K562 (cell line): ENCODE results near the gene HEMK1. TPM values are rescaled to one million over a fixed set of nuclear protein-coding genes. Genes with fewer than 3 reads are reported as not detected.

Experiments
- ATAC-seq: fragments of 200-7000 bp; cut with Tn5 transposase; 3 replicates; pipeline ENCODE4 v1.9.1; 2020; ENCODE audit warnings: moderate library complexity
- BruUV-seq: library from RNA; stranded (reverse); fragments of 400-500 nt; replicated peaks from 2 replicates; lab custom pipeline; 2021; lab: Mats Ljungman, UMichigan
- CTCF ChIA-PET: fragments of 300-600 bp; formaldehyde crosslinking; extraction: SDS; loops from one replicate; lab custom pipeline; 2021; ENCODE audit warnings: low intra/inter-chr PET ratio; lab: Yijun Ruan, JAX
- POLR2A ChIA-PET: fragments of 300-600, 350-650 bp; sonication (Branson Sonifier 250); formaldehyde crosslinking; extraction: SDS; loops from one replicate; lab custom pipeline; 2021; ENCODE audit warnings: antibody characterized with exemption, inconsistent platforms; lab: Yijun Ruan, JAX
- DNase-seq, 4 experiments: peaks; one replicate each; pipeline versions ENCODE4 v3.0.0 to v3.0.0-alpha.2; 2011 to 2018; ENCODE audit warnings: low spot score in 3 of 4, mixed read lengths in 3 of 4; ENCODE audit errors: extremely low read depth in 1 of 4
- FAIRE-seq: peaks from 2 replicates; lab custom pipeline; 2011; peaks lifted over from hg19 to GRCh38; lab: Jason Lieb, UNC
- H2AFZ ChIP-seq: 2 replicates; pipeline ENCODE4 v1.6.0; 2011; ENCODE audit warnings: low read depth, low read length, control low read depth, inconsistent platforms
- H3K27ac ChIP-seq: fragments of 200-600 bp; 3 replicates; pipeline ENCODE4 v1.8.0; 2011; ENCODE audit warnings: low read depth, mild to moderate bottlenecking, control low read depth, inconsistent platforms, low read length, moderate library complexity, mixed read lengths; ENCODE audit errors: extremely low read depth
- H3K27me3 ChIP-seq, 2 experiments: fragments of 300-600 bp in 1 of 2; 2 replicates in 1 of 2; 3 replicates in 1 of 2; pipeline versions ENCODE4 v1.6.0 to v1.8.0; 2011; ENCODE audit warnings: inconsistent platforms in 2 of 2, low read length in 2 of 2, mild to moderate bottlenecking in 1 of 2, mixed read lengths in 1 of 2, moderate library complexity in 1 of 2; ENCODE audit not compliant: control insufficient read depth in 2 of 2, insufficient read depth in 2 of 2
- H3K36me3 ChIP-seq: fragments of 300-600 bp; 3 replicates; pipeline ENCODE4 v1.8.0; 2011; ENCODE audit warnings: mild to moderate bottlenecking, low read length, inconsistent platforms; ENCODE audit not compliant: control insufficient read depth, insufficient read depth
- H3K4me1 ChIP-seq, 2 experiments: fragments of 200-600 bp in 1 of 2; replicated peaks in 1 of 2; 2 replicates in 1 of 2; 3 replicates in 1 of 2; pipeline versions ENCODE4 v1.5.1 to v1.8.0; 2011; ENCODE audit warnings: inconsistent platforms in 2 of 2, low read length in 2 of 2, mild to moderate bottlenecking in 1 of 2, mixed read lengths in 1 of 2, moderate library complexity in 1 of 2; ENCODE audit not compliant: control insufficient read depth in 2 of 2, insufficient read depth in 2 of 2
- H3K4me2 ChIP-seq: 2 replicates; pipeline ENCODE4 v1.6.1; 2011; ENCODE audit warnings: low read length, control low read depth, inconsistent platforms, mixed read lengths; ENCODE audit not compliant: insufficient read depth
- H3K4me3 ChIP-seq: fragments of 200-600 bp; sonication (generic), shearing (Covaris generic); 2 replicates; pipeline ENCODE4 v1.5.1; 2016; ENCODE audit warnings: control low read depth, inconsistent platforms
- H3K79me2 ChIP-seq: fragments of 200-600 bp; 3 replicates; pipeline ENCODE4 v1.8.0; 2011; ENCODE audit warnings: low read length, inconsistent platforms; ENCODE audit not compliant: control insufficient read depth, insufficient read depth
- H3K9ac ChIP-seq, 2 experiments: 2 replicates each; pipeline versions ENCODE4 v1.6.0 to v1.6.1; 2011; ENCODE audit warnings: low read depth in 2 of 2, low read length in 2 of 2, control low read depth in 1 of 2, inconsistent platforms in 1 of 2, mild to moderate bottlenecking in 1 of 2, mixed read lengths in 1 of 2; ENCODE audit not compliant: insufficient read depth in 1 of 2
- H3K9me1 ChIP-seq: one replicate; pipeline ENCODE4 v1.6.0; 2011; ENCODE audit warnings: inconsistent platforms, mild to moderate bottlenecking, low read length, moderate library complexity; ENCODE audit not compliant: control insufficient read depth, insufficient read depth
- H3K9me3 ChIP-seq: replicated peaks from 2 replicates; pipeline ENCODE4 v1.5.1; 2011; ENCODE audit warnings: low read depth, low read length, inconsistent platforms; ENCODE audit not compliant: control insufficient read depth, insufficient read depth
- H4K20me1 ChIP-seq: replicated peaks from 2 replicates; pipeline ENCODE4 v1.6.1; 2011; ENCODE audit warnings: low read length, inconsistent platforms, mixed read lengths; ENCODE audit not compliant: control insufficient read depth, insufficient read depth
- ARID1B ChIP-seq: fragments of 450-650 bp; IDR thresholded peaks from 2 replicates; pipeline ENCODE4 v1.6.1; 2016; ENCODE audit warnings: antibody characterized with exemption, mild to moderate bottlenecking, inconsistent platforms
- EGR1 ChIP-seq: fragments of 450-650 bp; conservative IDR thresholded peaks from 2 replicates; pipeline ENCODE4 v1.6.1; 2017; ENCODE audit warnings: mild to moderate bottlenecking
- ELF2 ChIP-seq: fragments of 250-450 bp; sonication (Bioruptor Pico); IDR thresholded peaks from 2 replicates; pipeline ENCODE4 v1.5.0; 2021; ENCODE audit warnings: mild to moderate bottlenecking
- EP300 ChIP-seq: IDR thresholded peaks from 2 replicates; pipeline ENCODE4 v1.6.1; 2012; ENCODE audit warnings: low read length, improper control_type of control experiment
- GATAD2A ChIP-seq: fragments of 450-650 bp; IDR thresholded peaks from 2 replicates; pipeline ENCODE4 v1.6.1; 2017
- HEY1 ChIP-seq: fragments of 250-450 bp; sonication (Bioruptor Pico); IDR thresholded peaks from 2 replicates; pipeline ENCODE4 v1.5.0; 2020; ENCODE audit warnings: mild to moderate bottlenecking, moderate library complexity, borderline replicate concordance
- IRF1 ChIP-seq: sonication (generic); formaldehyde crosslinking; IDR thresholded peaks from 2 replicates; pipeline ENCODE4 v1.8.0; 2022; ENCODE audit warnings: missing genetic modification reagents, mild to moderate bottlenecking, borderline replicate concordance
- MECOM ChIP-seq: fragments of 250-450 bp; sonication (Bioruptor Pico); IDR thresholded peaks from 2 replicates; pipeline ENCODE4 v1.8.0; 2022; ENCODE audit warnings: inconsistent platforms
- MYNN ChIP-seq, 2 experiments: sonication (generic); formaldehyde crosslinking in 1 of 2; IDR thresholded peaks; 2 replicates each; pipeline versions ENCODE4 v1.5.0 to v1.6.1; 2016 to 2020; ENCODE audit warnings: antibody characterized with exemption in 1 of 2, missing genetic modification reagents in 1 of 2
- NFIC ChIP-seq: fragments of 450-650 bp; IDR thresholded peaks from 2 replicates; pipeline ENCODE4 v1.6.1; 2017; ENCODE audit warnings: mild to moderate bottlenecking, inconsistent platforms
- NFRKB ChIP-seq: fragments of 450-650 bp; IDR thresholded peaks from 2 replicates; pipeline ENCODE4 v1.6.1; 2016; ENCODE audit warnings: low read depth
- NR2C2 ChIP-seq, 2 experiments: fragments of 200-800 bp in 1 of 2; sonication (Bioruptor generic) in 1 of 2; sonication (generic) in 1 of 2; formaldehyde crosslinking in 1 of 2; IDR thresholded peaks; 2 replicates each; pipeline versions ENCODE4 v1.6.1 to v1.8.0; 2016 to 2022; ENCODE audit warnings: mild to moderate bottlenecking in 1 of 2, missing compliant biosample characterization in 1 of 2, missing genetic modification characterization in 1 of 2, missing genetic modification reagents in 1 of 2
- RNF2 ChIP-seq: sonication (generic); IDR thresholded peaks from 2 replicates; pipeline ENCODE4 v1.6.1; 2016
- SMAD2 ChIP-seq: fragments of 150-350 bp; IDR thresholded peaks from 2 replicates; pipeline ENCODE4 v1.6.1; 2014; ENCODE audit warnings: low read depth, mild to moderate bottlenecking, low read length
- STAT5A ChIP-seq: IDR thresholded peaks from 2 replicates; pipeline ENCODE4 v1.6.1; 2012; ENCODE audit warnings: low read length, inconsistent platforms, borderline replicate concordance
- ZEB2 ChIP-seq: fragments of 450-650 bp; IDR thresholded peaks from 2 replicates; pipeline ENCODE4 v1.6.1; 2016
- ZFP36 ChIP-seq: fragments of 150-350 bp; IDR thresholded peaks from 2 replicates; pipeline ENCODE4 v1.6.1; 2018; ENCODE audit warnings: low read length, low read depth; ENCODE audit not compliant: partially characterized antibody
- ZNF175 ChIP-seq: fragments of 200-800 bp; sonication (Bioruptor generic); IDR thresholded peaks from 2 replicates; pipeline ENCODE4 v1.6.1; 2016; ENCODE audit warnings: low read depth, mild to moderate bottlenecking, missing genetic modification characterization, missing compliant biosample characterization
- ZNF780A ChIP-seq: fragments of 250-450 bp; sonication (Bioruptor Pico); IDR thresholded peaks from 2 replicates; pipeline ENCODE4 v1.5.0; 2021; ENCODE audit warnings: mild to moderate bottlenecking
- WGBS: fragments of 100-300 bp; shearing (Covaris generic); methylation state at CpG from one replicate; pipeline ENCODE4 v1.1.6; 2016; ENCODE audit warnings: low coverage, mixed read lengths; ENCODE audit not compliant: insufficient coverage; ENCODE audit errors: missing lambda C conversion rate; 5-methylcytosine and 5-hydroxymethylcytosine counted together
- in situ Hi-C: fragments of 300-500 bp; cut with MboI; formaldehyde crosslinking; loops from 4 replicates; pipeline ENCODE4 v1.15.0; 2018; ENCODE audit warnings: inconsistent platforms, mixed read lengths
- intact Hi-C: fragments of 100-400 bp; cut with micrococcal nuclease; formaldehyde crosslinking; loops from 2 replicates; pipeline ENCODE4 v1.14.2; 2022
- polyA plus RNA-seq, 8 experiments: library from polyadenylated mRNA; depleted of rRNA in 4 of 8; stranded (reverse) in 5 of 8; unstranded in 3 of 8; fragments of >200 nt; fragmentation: Nextera tagmentation in 2 of 8; fragmentation: Illumina TruSeq in 1 of 8; extraction: Ambion mirVana in 2 of 8; extraction: Trizol in 1 of 8; gene quantifications; 2 replicates each; pipeline versions ENCODE4 v1.2.1 to v1.2.3, GENCODE V29; 2011 to 2014; ENCODE audit warnings: inconsistent platforms in 1 of 8, missing spikeins in 1 of 8
- total RNA-seq, 7 experiments: library from RNA; depleted of rRNA in 6 of 7; stranded (reverse); fragments of >200 nt in 6 of 7; fragmentation: Illumina TruSeq in 2 of 7; extraction: Trizol in 2 of 7; gene quantifications; 2 replicates each; pipeline versions ENCODE4 v1.2.1 to v1.2.3, GENCODE V29; 2011 to 2021; ENCODE audit warnings: low replicate concordance in 1 of 7
- TF ChIP-seq, protein P1 (sequence below): fragments of 450-650 bp; conservative IDR thresholded peaks from 2 replicates; pipeline ENCODE4 v1.6.1; 2016; ENCODE audit warnings: missing genetic modification characterization, low read depth, mild to moderate bottlenecking, missing compliant biosample characterization, moderate library complexity

HEMK1 gene
- total and polyA plus RNA-seq, 9 of the 15 experiments (the other 6 are each of a cell fraction or from before 2014, with no cell fraction given) = 2.0 to 16.8 (median 11.4) TPM

DNA sequence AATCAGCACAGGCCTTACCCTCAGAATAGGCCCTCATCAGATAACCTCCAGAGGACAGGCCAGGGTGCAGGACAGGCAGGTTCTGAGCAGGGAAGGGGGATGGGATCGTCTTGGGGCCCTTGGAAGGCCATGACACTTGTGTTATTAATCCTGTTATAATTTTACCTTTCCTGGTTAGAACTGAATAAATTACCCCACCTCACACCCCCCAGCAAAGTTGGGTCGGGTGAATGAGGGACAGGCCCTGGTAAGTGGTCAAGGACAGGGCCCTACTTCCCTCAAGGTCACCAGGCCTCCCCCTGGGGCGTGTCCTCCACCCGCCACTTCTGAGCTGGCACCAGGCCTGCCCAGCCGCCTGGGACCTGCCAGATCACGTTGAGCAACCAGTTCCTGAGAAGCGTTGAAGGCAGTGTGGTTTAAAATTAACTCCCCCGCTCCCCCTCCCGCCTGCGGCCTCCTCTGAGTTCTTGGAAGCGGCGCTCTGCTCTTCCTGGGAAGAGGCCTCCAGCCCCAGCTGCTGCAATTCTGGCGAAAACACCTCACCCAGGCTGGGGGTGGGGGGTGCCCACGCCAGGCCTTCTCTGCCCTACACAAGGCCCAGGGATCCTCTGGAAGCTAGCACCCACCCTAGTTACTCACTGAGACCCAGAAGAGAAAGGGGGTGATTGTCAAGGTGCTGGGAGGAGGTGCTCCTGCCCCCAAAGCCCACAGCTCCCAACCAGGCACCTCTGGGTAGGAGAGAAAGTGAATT lies 31.7 kb downstream of the HEMK1 start:
- DNase-seq (peak; percentile 66 to 94 (median 75)), ATAC-seq (peak; percentile 72), FAIRE-seq (peak; percentile 86)
- Histone ChIP-seq H2AFZ (peak overlapping the region; percentile 25; the same call in 1 of the 2 replicates), H3K4me2 (peak overlapping the region; percentile 78), H3K36me3 (peaks cover 26% of the 10 kb centered on the region; the same call in 2 of the 3 replicates), H3K79me2 (peaks cover 33% of the 10 kb centered on the region), H3K9me3 (no peaks in the 10 kb centered on the region), H3K9ac (peak overlapping the region; percentile 74 to 89), H3K9me1 (peaks cover 3% of the 10 kb centered on the region), H3K27ac (peak overlapping the region; percentile 96), H3K4me1 (peaks cover 58 to 74% of the 10 kb centered on the region in 2 experiments), H3K27me3 (no peaks in the 10 kb centered on the region), H3K4me3 (no peak overlapping the region; the same call in 1 of the 2 replicates), H4K20me1 (0 out of 2 replicates have a peak, but pooled peaks cover 4% of the 10 kb centered on the region)
- ChIA-PET CTCF (interaction anchor here (0.8 kb wide), 1 partner anchor 13 kb away, joined by 4 read pairs; no protein-coding TSS in a partner anchor), POLR2A (interaction anchor here (0.5 to 3.9 kb wide), 7 partner anchors 10 to 1743 kb away, joined by 3 to 44 read pairs (median 7); partner anchors contain the start of gene HEMK1)
- under 1% methylated on average over 13 of the region's 14 CpGs for WGBS
- no TSS peak for BruUV-seq
- in situ Hi-C loops (no loop called here), intact Hi-C loops (loop anchor here (1.0 kb wide), 2 partner anchors 10 to 11 kb away; no protein-coding TSS in a partner anchor)
- TF ChIP-seq IRF1 (no peak), ZNF780A (CRISPR knock-in tag) (no peak), NFIC (peak; percentile 87), SMAD2 (no peak), NFRKB (peak; percentile 11; the same call in 1 of the 2 replicates), ZEB2 (peak; percentile 17; the same call in 1 of the 2 replicates), RNF2 (peak; percentile 75; the same call in 1 of the 2 replicates), STAT5A (peak; percentile 79), HEY1 (CRISPR knock-in tag) (no peak), EGR1 (peak; percentile 73), ZNF175 (CRISPR knock-in tag) (peak; percentile 54; the same call in 1 of the 2 replicates), ZFP36 (peak; percentile 68), ARID1B (peak; percentile 80), ELF2 (CRISPR knock-in tag) (peak; percentile 39; the same call in 1 of the 2 replicates), MYNN (IDR thresholded peaks at IDR 0.05) (peak; percentile 80), MYNN (CRISPR knock-in tag; IDR thresholded peaks at IDR 0.05) (no peak), NR2C2 (CRISPR knock-in tag; IDR thresholded peaks at IDR 0.05) (no peak), NR2C2 (tag; IDR thresholded peaks at IDR 0.05) (no peak), MECOM (CRISPR knock-in tag) (peak; percentile 8; the same call in 1 of the 2 replicates), GATAD2A (peak; percentile 58; the same call in 1 of the 2 replicates), EP300 (peak; percentile 86)
- TF ChIP-seq, protein P1, sequence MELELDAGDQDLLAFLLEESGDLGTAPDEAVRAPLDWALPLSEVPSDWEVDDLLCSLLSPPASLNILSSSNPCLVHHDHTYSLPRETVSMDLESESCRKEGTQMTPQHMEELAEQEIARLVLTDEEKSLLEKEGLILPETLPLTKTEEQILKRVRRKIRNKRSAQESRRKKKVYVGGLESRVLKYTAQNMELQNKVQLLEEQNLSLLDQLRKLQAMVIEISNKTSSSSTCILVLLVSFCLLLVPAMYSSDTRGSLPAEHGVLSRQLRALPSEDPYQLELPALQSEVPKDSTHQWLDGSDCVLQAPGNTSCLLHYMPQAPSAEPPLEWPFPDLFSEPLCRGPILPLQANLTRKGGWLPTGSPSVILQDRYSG (tag) = peak; percentile 6
